ENCODE data around the gene GRAP2. TPM values are rescaled to one million over a fixed set of nuclear protein-coding genes. Genes with fewer than 3 reads are reported as not detected.

Gene GRAP2
- polyA plus RNA-seq, 3 donors: 0.05 to 4.2 (median 0.97) TPM

- H3K36me3 ChIP-seq (replicated peaks in 1 of 2; ENCODE audit: control insufficient read depth in 1 of 2, insufficient read depth in 2 of 2, low read length in 2 of 2): no peaks in the 10 kb centered on the region
- no peak overlapping the region for H3K4me2 ChIP-seq (replicated peaks; ENCODE audit: extremely low read depth, low read length, poor library complexity, severe bottlenecking)
- no peak overlapping the region for H3K27ac ChIP-seq (ENCODE audit: low read depth in 1 of 2, low read length in 2 of 2)
- H3K27me3 ChIP-seq (ENCODE audit: control insufficient read depth in 2 of 2, insufficient read depth in 2 of 2, low read length in 2 of 2): peaks cover 7 to 34% of the 10 kb centered on the region in 2 donors
- intact Hi-C loops (cut with micrococcal nuclease): loop anchor here in 1 of 2 donors (5.0 kb wide), 1 partner anchor 34 kb away; no protein-coding TSS in a partner anchor
- Mint-ChIP-seq H3K4me3 (peak overlapping the region in 1 of 2 donors; percentile 55), H3K36me3 (peaks cover 0 to under 1% of the 10 kb centered on the region in 2 donors), H3K4me1 (peaks cover 5% of the 10 kb centered on the region), H3K27ac (no peak overlapping the region), H3K27me3 (ENCODE audit: low read depth in 3 of 3) (peaks cover 33 to 48% (median 37%) of the 10 kb centered on the region in 3 donors), H3K9me3 (no peaks in the 10 kb centered on the region)
- H2AFZ ChIP-seq (ENCODE audit: insufficient read depth, low read depth, low read length, poor library complexity, severe bottlenecking): no peak overlapping the region
- no peak for DNase-seq
- no peaks in the 10 kb centered on the region for H4K20me1 ChIP-seq (ENCODE audit: insufficient read depth, low read length)
- H3K4me3 ChIP-seq (replicated peaks in 1 of 3; ENCODE audit: low read depth in 2 of 3, low read length in 3 of 3): no peak overlapping the region
- TF ChIP-seq CTCF (IDR thresholded peaks at IDR 0.05): no peak
- H3K9me3 ChIP-seq (replicated peaks in 1 of 2; ENCODE audit: control insufficient read depth in 1 of 2, insufficient read depth in 1 of 2, low read length in 2 of 2): no peaks in the 10 kb centered on the region
- H3K9ac ChIP-seq (ENCODE audit: insufficient read depth, low read length, poor library complexity, severe bottlenecking): no peak overlapping the region
- no peaks in the 10 kb centered on the region for H3K79me2 ChIP-seq (ENCODE audit: insufficient read depth, low read length)
- no peaks in the 10 kb centered on the region for H3K4me1 ChIP-seq (ENCODE audit: control insufficient read depth in 1 of 2, insufficient read depth in 2 of 2, low read length in 2 of 2)
- no CpG with 5 or more reads among the region's 4 CpGs for WGBS (ENCODE audit: insufficient coverage)
Measured at GRCh38 chr22:40001106-40001505, 100.2 kb downstream of the GRAP2 start.

GRCh38 chr22:40001800-40002577 is 101.1 kb downstream of the GRAP2 start:
- Mint-ChIP-seq H3K36me3 (peaks cover 5 to 6% of the 10 kb centered on the region in 2 donors), H3K27me3 (ENCODE audit: low read depth in 3 of 3) (peaks cover 24 to 42% (median 28%) of the 10 kb centered on the region in 3 donors), H3K9me3 (no peaks in the 10 kb centered on the region), H3K4me3 (no peak overlapping the region), H3K4me1 (peaks cover 11% of the 10 kb centered on the region), H3K27ac (no peak overlapping the region)
- 85% methylated on average over 8 of the region's 14 CpGs for WGBS (ENCODE audit: insufficient coverage)
- Histone ChIP-seq H3K79me2 (ENCODE audit: insufficient read depth, low read length) (no peaks in the 10 kb centered on the region), H3K4me2 (replicated peaks; ENCODE audit: extremely low read depth, low read length, poor library complexity, severe bottlenecking) (no peak overlapping the region), H3K27ac (ENCODE audit: low read depth in 1 of 2, low read length in 2 of 2) (no peak overlapping the region), H3K27me3 (ENCODE audit: control insufficient read depth in 2 of 2, insufficient read depth in 2 of 2, low read length in 2 of 2) (peaks cover under 1 to 25% of the 10 kb centered on the region in 2 donors), H3K9ac (ENCODE audit: insufficient read depth, low read length, poor library complexity, severe bottlenecking) (no peak overlapping the region), H3K4me1 (ENCODE audit: control insufficient read depth in 1 of 2, insufficient read depth in 2 of 2, low read length in 2 of 2) (peaks cover under 1 to 5% of the 10 kb centered on the region in 2 donors), H4K20me1 (ENCODE audit: insufficient read depth, low read length) (no peaks in the 10 kb centered on the region), H3K36me3 (replicated peaks in 1 of 2; ENCODE audit: control insufficient read depth in 1 of 2, insufficient read depth in 2 of 2, low read length in 2 of 2) (no peaks in the 10 kb centered on the region), H2AFZ (ENCODE audit: insufficient read depth, low read depth, low read length, poor library complexity, severe bottlenecking) (no peak overlapping the region), H3K9me3 (replicated peaks in 1 of 2; ENCODE audit: control insufficient read depth in 1 of 2, insufficient read depth in 1 of 2, low read length in 2 of 2) (no peaks in the 10 kb centered on the region), H3K4me3 (replicated peaks in 1 of 3; ENCODE audit: low read depth in 2 of 3, low read length in 3 of 3) (no peak overlapping the region)
- no peak for TF ChIP-seq CTCF (IDR thresholded peaks at IDR 0.05)
- DNase-seq: no peak
- intact Hi-C loops (cut with micrococcal nuclease): loop anchor here in 1 of 2 donors (5.0 kb wide), 1 partner anchor 35 kb away; no protein-coding TSS in a partner anchor

All from CD14-positive monocyte (primary cell).